Measurements from ENCODE around the gene BORCS6.

The BORCS6 gene

DNA sequence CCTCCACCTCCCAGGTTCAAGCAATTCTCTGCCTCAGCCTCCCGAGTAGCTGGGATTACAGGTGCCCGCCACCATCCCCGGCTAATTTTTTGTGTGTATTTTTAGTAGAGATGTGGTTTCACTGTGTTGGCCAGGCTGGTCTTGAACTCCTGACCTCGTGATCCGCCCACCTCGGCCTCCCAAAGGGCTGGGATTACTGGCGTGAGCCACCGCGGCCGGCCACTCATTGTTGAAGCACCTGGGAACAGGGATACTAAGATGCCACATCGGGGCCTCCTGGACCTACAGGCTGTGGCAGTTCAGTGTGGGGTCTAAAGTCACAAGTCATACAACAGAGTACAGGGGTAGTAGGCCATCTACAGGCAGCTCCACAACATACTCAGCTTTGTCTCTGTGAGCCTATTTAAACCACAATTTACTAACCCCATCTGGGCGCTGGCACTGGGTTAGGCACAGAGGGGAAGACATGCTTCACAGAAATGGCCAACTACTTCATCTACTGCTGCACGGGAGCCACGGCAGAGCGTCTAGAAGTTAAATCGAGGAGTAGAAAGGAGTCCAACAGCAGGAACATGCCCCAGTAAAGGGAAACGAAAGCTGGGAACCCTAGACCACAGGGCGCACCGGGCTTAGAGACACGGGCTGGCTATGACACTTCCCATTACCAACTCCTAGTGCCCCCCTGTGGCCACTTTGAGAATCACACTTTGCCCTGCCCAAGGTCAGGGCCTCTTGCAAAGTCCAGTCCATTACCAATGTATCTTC, 31.5 kb downstream of the BORCS6 start:
- Histone ChIP-seq H3K9ac (ENCODE audit: low read length) (no peak overlapping the region), H3K27ac (ENCODE audit: low read depth, low read length) (no peak overlapping the region), H3K36me3 (ENCODE audit: control insufficient read depth, insufficient read depth, low read length) (peaks cover 21% of the 10 kb centered on the region), H3K4me3 (ENCODE audit: low read depth, low read length) (no peak overlapping the region), H3K4me1 (ENCODE audit: control insufficient read depth, insufficient read depth, low read length) (peaks cover 29% of the 10 kb centered on the region), H3K9me3 (ENCODE audit: control insufficient read depth, insufficient read depth, low read depth, low read length) (no peaks in the 10 kb centered on the region), H3K27me3 (ENCODE audit: control insufficient read depth, insufficient read depth, low read length) (no peaks in the 10 kb centered on the region)

DNA sequence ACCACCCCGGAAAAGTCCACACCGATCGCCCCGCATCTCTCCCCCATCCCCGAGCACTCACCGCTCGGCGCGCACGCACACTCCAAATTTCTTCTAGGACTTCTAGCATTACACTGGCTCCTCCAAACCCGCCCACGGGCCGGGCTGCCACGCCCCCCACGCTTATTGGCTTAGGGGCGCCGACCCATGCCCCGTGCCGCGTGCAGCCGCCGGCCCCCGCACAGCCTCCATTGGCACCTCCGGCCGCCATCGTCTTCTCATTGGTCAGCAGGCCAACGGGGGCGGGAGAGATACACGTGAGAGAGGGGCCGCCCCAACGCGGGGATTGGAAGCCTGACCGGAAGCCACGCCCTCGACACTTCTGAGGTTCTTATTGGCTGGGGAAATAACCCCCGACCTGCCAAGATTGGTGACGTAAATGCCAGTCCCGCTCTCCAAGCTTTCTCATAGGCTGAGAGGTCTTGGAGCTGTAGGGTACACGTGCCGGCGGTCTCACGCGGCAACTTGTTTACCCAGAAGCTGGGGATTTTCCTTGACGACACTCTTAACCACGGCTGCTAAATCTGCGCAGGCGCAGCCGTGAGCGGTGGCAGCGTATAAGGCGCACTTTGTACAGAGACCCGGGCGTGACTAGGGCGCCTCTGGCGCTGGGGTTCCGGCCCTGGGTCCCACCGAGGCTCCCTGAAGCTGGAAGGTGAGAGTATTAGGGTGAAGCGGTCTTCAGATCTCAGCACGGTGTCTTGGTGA, 33.6 kb downstream of the BORCS6 start:
- H3K4me3 ChIP-seq (ENCODE audit: low read depth, low read length): peak overlapping the region; percentile 96
- H3K27me3 ChIP-seq (ENCODE audit: control insufficient read depth, insufficient read depth, low read length): no peaks in the 10 kb centered on the region
- peak overlapping the region; percentile 76; the same call in 1 of the 2 replicates for H3K27ac ChIP-seq (ENCODE audit: low read depth, low read length)
- H3K36me3 ChIP-seq (ENCODE audit: control insufficient read depth, insufficient read depth, low read length): peaks cover 15% of the 10 kb centered on the region
- peaks cover 31% of the 10 kb centered on the region for H3K4me1 ChIP-seq (ENCODE audit: control insufficient read depth, insufficient read depth, low read length)
- no peaks in the 10 kb centered on the region for H3K9me3 ChIP-seq (ENCODE audit: control insufficient read depth, insufficient read depth, low read depth, low read length)
- H3K9ac ChIP-seq (ENCODE audit: low read length): peak overlapping the region; percentile 76

DNA sequence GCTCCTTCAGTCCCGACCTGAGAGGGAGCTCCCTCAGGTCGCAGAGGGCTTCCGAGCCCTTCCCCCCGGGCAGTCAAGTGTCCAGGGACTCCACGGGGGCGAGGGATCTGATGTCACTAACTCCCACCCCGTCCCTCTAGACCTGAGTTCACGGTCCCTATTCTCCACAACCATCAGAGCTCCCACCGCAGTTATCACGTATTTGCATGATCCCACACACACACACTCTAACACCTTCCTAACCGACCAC, 34.1 kb downstream of the BORCS6 start:
- no peaks in the 10 kb centered on the region for H3K27me3 ChIP-seq (ENCODE audit: control insufficient read depth, insufficient read depth, low read length)
- H3K36me3 ChIP-seq (ENCODE audit: control insufficient read depth, insufficient read depth, low read length): peaks cover 10% of the 10 kb centered on the region
- no peaks in the 10 kb centered on the region for H3K9me3 ChIP-seq (ENCODE audit: control insufficient read depth, insufficient read depth, low read depth, low read length)
- H3K27ac ChIP-seq (ENCODE audit: low read depth, low read length): 0 out of 2 replicates have a peak overlapping the region, but pooled peaks have one; percentile 21
- H3K9ac ChIP-seq (ENCODE audit: low read length): peak overlapping the region; percentile 76
- H3K4me3 ChIP-seq (ENCODE audit: low read depth, low read length): peak overlapping the region; percentile 96
- H3K4me1 ChIP-seq (ENCODE audit: control insufficient read depth, insufficient read depth, low read length): peaks cover 30% of the 10 kb centered on the region

DNA sequence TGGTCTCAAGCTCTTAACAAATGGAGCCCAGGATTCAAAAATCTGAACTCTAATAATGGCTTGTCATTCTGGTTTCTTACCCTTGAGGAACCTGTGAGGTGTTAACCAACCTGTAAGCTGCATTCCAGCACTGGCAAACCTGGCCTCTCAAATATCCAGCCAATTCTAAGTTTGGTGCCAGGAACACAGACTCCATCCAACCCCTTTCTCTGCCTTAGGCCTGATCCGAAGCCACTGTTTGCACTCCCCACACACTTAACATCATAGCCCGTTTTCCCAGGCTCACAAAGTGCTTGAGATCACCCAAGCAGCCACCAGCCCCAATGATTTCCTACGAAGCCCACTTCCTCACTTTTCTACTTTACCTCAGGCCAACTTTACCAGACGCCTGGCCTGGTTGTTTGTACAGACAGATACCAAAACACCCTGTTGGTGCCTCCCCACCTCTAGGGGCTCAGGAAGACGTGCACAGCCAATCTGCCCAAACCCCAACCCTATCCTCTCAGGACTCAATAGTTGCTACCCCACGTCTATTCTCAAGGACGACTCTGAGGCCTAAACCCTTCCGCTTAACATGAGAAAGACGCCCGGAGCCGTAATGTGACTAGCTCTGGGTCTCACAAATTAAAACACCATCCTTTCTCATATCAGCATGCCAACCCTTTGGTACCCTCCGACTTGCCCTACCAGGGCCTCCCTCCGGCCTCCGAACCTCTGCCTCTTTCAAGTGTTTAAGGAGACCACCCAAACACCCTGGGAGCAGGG, 34.6 kb downstream of the BORCS6 start:
- peaks cover 33% of the 10 kb centered on the region for H3K4me1 ChIP-seq (ENCODE audit: control insufficient read depth, insufficient read depth, low read length)
- H3K27ac ChIP-seq (ENCODE audit: low read depth, low read length): 0 out of 2 replicates have a peak overlapping the region, but pooled peaks have one; percentile 21
- peak overlapping the region; percentile 96 for H3K4me3 ChIP-seq (ENCODE audit: low read depth, low read length)
- H3K9me3 ChIP-seq (ENCODE audit: control insufficient read depth, insufficient read depth, low read depth, low read length): no peaks in the 10 kb centered on the region
- H3K27me3 ChIP-seq (ENCODE audit: control insufficient read depth, insufficient read depth, low read length): no peaks in the 10 kb centered on the region
- H3K36me3 ChIP-seq (ENCODE audit: control insufficient read depth, insufficient read depth, low read length): peaks cover 7% of the 10 kb centered on the region
- H3K9ac ChIP-seq (ENCODE audit: low read length): peak overlapping the region; percentile 76

DNA sequence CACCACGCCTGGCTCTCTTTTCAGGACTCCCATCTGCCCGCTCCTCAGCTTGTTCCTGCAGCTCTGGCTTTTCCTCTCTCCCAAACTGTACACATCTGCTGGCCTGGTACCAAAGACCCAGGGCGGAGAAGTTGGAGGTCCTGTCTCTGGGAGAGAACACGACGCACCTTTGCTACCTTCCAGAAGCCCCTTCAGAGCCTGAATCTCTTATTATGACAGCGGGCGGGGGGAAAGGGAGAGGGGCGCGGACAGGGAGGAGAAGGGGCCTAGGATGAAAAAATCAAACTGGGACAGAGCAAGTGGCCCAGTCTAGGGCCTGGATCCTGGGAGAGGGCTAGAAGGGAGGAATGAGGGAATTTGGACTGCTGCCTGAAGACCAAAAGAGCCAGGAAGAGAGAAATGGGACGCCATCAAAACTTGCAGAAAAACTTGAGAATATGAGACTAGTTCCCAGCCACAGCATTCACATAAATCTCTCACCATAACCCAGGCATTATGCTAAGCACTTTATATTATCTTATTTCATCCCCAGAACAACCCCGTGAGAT, 35.3 kb downstream of the BORCS6 start:
- no peaks in the 10 kb centered on the region for H3K27me3 ChIP-seq (ENCODE audit: control insufficient read depth, insufficient read depth, low read length)
- H3K4me1 ChIP-seq (ENCODE audit: control insufficient read depth, insufficient read depth, low read length): peaks cover 33% of the 10 kb centered on the region
- H3K27ac ChIP-seq (ENCODE audit: low read depth, low read length): no peak overlapping the region
- H3K36me3 ChIP-seq (ENCODE audit: control insufficient read depth, insufficient read depth, low read length): peaks cover 10% of the 10 kb centered on the region
- no peaks in the 10 kb centered on the region for H3K9me3 ChIP-seq (ENCODE audit: control insufficient read depth, insufficient read depth, low read depth, low read length)
- peak overlapping the region; percentile 96 for H3K4me3 ChIP-seq (ENCODE audit: low read depth, low read length)
- peak overlapping the region; percentile 30 for H3K9ac ChIP-seq (ENCODE audit: low read length)

DNA sequence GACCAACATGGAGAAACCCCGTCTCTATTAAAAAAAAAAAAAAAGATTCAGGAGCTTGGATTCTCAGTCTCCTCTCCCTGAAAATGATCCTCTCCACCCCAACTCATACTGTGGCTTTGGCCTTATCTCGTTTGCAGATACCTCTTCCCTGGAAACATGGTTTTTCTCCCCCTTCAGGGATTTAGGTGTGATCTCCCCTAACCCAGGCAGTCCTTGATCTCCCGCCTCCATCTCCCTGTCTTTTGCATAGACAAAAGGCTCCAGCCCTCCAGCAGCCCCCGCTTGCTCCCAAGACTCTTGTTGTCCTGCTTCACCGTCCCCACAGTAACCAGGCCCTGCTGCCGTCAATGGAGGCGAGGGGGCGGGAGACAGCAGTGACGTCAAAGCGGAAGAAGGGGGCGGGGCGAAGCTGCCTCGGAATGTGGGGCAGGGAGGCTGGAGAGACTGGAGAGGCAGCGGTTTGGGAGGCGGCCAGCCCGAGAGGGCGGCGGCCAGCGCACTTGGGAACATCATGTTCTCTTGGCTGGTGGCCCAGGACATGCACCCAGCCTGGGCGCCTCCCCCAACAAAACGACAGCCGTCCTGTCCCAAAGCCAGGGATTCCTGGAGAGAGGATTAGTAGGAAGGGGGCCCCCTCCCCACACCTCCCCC, 35.9 kb downstream of the BORCS6 start:
- Histone ChIP-seq H3K27ac (ENCODE audit: low read depth, low read length) (peak overlapping the region; percentile 23; the same call in 1 of the 2 replicates), H3K4me3 (ENCODE audit: low read depth, low read length) (peak overlapping the region; percentile 96), H3K27me3 (ENCODE audit: control insufficient read depth, insufficient read depth, low read length) (no peaks in the 10 kb centered on the region), H3K9ac (ENCODE audit: low read length) (peak overlapping the region; percentile 30), H3K4me1 (ENCODE audit: control insufficient read depth, insufficient read depth, low read length) (peaks cover 33% of the 10 kb centered on the region), H3K36me3 (ENCODE audit: control insufficient read depth, insufficient read depth, low read length) (peaks cover 11% of the 10 kb centered on the region), H3K9me3 (ENCODE audit: control insufficient read depth, insufficient read depth, low read depth, low read length) (no peaks in the 10 kb centered on the region)

DNA sequence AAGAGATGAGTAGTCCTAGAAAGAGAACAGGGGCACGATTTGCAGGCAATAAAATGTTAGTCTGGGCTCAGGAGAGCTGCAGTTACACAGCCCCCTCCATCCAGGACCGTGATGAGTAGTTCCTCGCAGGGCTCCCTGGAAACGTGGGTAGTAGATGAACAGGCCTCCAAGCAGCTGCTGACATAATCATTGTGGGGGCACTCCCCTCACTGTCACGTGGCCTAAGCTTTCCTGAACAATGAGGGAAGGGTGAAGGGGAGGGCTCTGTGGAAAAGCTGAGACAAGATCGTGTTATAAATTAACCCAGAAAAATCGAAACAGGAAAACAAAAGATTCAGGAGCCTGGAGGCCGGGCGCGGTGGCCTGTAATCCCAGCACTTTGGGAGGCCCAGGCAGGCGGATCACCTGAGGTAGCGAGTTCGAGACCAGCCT, 36.4 kb downstream of the BORCS6 start:
- H3K9me3 ChIP-seq (ENCODE audit: control insufficient read depth, insufficient read depth, low read depth, low read length): no peaks in the 10 kb centered on the region
- peaks cover 33% of the 10 kb centered on the region for H3K4me1 ChIP-seq (ENCODE audit: control insufficient read depth, insufficient read depth, low read length)
- peaks cover 16% of the 10 kb centered on the region for H3K36me3 ChIP-seq (ENCODE audit: control insufficient read depth, insufficient read depth, low read length)
- H3K27ac ChIP-seq (ENCODE audit: low read depth, low read length): peak overlapping the region; percentile 23; the same call in 1 of the 2 replicates
- H3K27me3 ChIP-seq (ENCODE audit: control insufficient read depth, insufficient read depth, low read length): no peaks in the 10 kb centered on the region
- peak overlapping the region; percentile 96; the same call in 1 of the 2 replicates for H3K4me3 ChIP-seq (ENCODE audit: low read depth, low read length)
- H3K9ac ChIP-seq (ENCODE audit: low read length): peak overlapping the region; percentile 28

DNA sequence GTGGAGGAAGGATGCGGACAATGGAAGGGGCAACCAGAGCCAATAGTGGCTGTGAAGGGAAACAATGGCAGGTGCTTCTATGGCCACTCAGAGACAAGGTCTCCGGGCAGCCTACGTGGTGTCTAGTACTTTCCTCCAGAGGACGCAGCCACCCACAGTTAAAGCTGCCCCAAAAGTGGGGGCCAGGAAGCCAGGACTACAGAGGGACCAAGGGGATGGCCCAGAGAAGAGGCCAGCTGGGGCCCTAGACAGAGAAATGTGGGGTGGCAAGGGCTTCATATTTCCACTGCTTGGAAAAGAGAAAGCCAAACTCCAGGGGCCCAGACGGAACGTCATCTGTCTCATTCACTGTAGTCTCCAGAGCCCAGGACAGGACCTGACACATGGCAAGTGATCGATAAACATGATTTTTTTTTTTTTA, 36.9 kb downstream of the BORCS6 start:
- H3K4me3 ChIP-seq (ENCODE audit: low read depth, low read length): peak overlapping the region; percentile 91; the same call in 1 of the 2 replicates
- H3K27ac ChIP-seq (ENCODE audit: low read depth, low read length): no peak overlapping the region
- H3K4me1 ChIP-seq (ENCODE audit: control insufficient read depth, insufficient read depth, low read length): peaks cover 33% of the 10 kb centered on the region

DNA sequence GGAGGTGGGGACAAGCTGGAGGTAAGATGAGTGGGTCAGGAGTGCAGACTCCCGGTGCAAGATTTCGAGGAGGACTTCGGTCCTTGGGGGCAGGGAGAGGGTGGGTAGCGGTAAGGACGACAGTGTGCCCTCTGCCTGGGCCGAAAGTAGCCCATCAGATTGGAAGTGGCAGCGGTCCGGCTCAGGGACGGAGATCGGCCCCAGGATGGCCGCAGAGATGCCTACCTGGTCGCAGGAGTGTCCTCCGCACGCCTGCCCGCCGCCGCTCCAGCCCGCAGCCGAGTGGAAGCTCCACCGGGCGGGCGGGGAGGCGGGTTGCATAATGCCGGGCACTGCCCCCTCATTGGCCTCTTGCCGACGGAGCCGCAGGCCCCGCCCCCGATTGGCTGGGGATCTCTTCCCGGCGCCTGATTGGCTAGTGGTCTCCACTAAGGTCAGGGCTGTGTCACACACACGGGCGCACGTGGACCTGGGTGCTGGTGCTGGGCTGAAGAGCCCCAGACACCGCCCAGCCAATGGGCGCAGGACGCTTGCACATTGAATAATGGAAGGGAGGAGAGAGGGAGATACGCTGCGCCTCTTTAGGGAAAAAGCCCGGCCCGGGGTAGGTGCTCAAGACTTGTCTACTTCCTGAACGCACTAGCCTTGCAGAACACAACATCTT, 37.7 kb downstream of the BORCS6 start, which contains the start of gene PER1:
Gene PER1 (minus strand): TSS at position 293 of the 664 bp plus-strand sequence. CDS start 1,698 bp downstream, outside the sequence.
- peaks cover 29% of the 10 kb centered on the region for H3K36me3 ChIP-seq (ENCODE audit: control insufficient read depth, insufficient read depth, low read length)
- H3K4me1 ChIP-seq (ENCODE audit: control insufficient read depth, insufficient read depth, low read length): peaks cover 33% of the 10 kb centered on the region
- H3K9ac ChIP-seq (ENCODE audit: low read length): peak within 1 kb of the TSS; percentile 56
- no peak within 1 kb of the TSS for H3K27ac ChIP-seq (ENCODE audit: low read depth, low read length)
- no peaks in the 10 kb centered on the region for H3K27me3 ChIP-seq (ENCODE audit: control insufficient read depth, insufficient read depth, low read length)
- H3K4me3 ChIP-seq (ENCODE audit: low read depth, low read length): peak within 1 kb of the TSS; percentile 91
- no peaks in the 10 kb centered on the region for H3K9me3 ChIP-seq (ENCODE audit: control insufficient read depth, insufficient read depth, low read depth, low read length)

More for the DNA sequence above, 36.9 kb downstream of the BORCS6 start:
- no peaks in the 10 kb centered on the region for H3K9me3 ChIP-seq (ENCODE audit: control insufficient read depth, insufficient read depth, low read depth, low read length)
- no peak overlapping the region for H3K9ac ChIP-seq (ENCODE audit: low read length)
- peaks cover 21% of the 10 kb centered on the region for H3K36me3 ChIP-seq (ENCODE audit: control insufficient read depth, insufficient read depth, low read length)
- no peaks in the 10 kb centered on the region for H3K27me3 ChIP-seq (ENCODE audit: control insufficient read depth, insufficient read depth, low read length)

DNA sequence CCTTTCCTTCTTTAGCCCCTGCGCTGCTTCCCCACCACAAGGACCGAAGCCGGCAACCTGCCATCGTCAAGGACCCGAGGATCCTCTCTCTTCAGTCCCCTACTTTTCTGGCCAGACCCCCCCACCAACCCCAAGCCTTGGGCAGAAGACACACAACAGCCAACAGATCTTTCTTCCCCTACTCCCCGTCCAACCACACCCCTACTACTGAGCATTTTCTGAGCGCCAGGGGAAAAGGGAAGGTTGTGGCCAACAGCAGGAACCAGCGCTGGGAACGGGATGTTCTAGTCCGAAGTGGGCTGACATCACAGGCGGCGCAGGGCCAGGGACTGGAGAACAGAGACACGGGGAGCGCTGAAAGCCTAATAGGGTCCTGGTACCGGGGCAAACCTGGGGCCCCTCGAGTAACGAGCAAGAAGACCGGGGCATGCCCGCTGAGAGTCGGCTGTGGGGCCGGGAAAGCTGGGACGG, 38.3 kb downstream of the BORCS6 start:
- H3K4me1 ChIP-seq (ENCODE audit: control insufficient read depth, insufficient read depth, low read length): peaks cover 33% of the 10 kb centered on the region
- no peak overlapping the region for H3K27ac ChIP-seq (ENCODE audit: low read depth, low read length)
- peak overlapping the region; percentile 91 for H3K4me3 ChIP-seq (ENCODE audit: low read depth, low read length)
- H3K9ac ChIP-seq (ENCODE audit: low read length): peak overlapping the region; percentile 56
- H3K36me3 ChIP-seq (ENCODE audit: control insufficient read depth, insufficient read depth, low read length): peaks cover 34% of the 10 kb centered on the region
- H3K9me3 ChIP-seq (ENCODE audit: control insufficient read depth, insufficient read depth, low read depth, low read length): no peaks in the 10 kb centered on the region
- no peaks in the 10 kb centered on the region for H3K27me3 ChIP-seq (ENCODE audit: control insufficient read depth, insufficient read depth, low read length)
